Measurements from ENCODE around the gene DUSP28. TPM values are rescaled to one million over a fixed set of nuclear protein-coding genes. Genes with fewer than 3 reads are reported as not detected.

Gene DUSP28
- total RNA-seq, 2 experiments from 2014 or later: 4.5 to 6.2 TPM

DNA sequence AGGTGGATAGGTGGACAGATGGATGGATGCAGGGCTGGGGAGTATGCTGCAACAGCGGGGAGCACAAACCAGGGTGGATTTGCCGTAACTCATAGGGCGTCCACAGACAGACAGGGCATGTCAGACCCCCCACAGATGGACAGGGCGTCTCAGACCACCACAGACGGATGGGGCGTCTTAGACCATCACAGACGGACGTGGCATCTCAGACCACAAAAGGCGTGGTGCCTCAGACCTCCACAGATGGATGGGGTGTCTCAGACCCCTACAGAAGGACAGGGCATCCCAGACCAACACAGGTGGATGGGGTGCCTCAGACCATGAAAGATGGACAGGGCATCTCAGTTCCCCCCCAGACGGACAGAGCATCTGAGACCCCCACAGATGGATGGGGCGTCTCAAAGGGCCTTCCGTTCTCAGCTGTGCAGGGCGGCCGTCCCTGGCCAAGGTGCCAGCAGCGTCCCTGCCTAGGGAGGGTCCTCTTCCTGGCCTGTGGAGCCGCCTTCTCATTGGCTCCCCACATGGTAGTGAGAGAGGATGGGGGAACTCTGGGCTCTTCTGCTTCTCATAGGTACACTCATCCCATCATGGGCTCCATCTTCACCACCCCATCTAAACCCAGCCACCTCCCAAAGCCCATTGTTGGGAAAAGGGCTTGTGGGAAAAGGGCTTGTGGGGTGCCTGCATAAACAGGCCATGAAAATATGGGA lies 4.5 kb upstream of the DUSP28 start:
- Mint-ChIP-seq H3K4me3 (no peak overlapping the region), H3K36me3 (ENCODE audit: low read depth) (peaks cover 44% of the 10 kb centered on the region), H3K27me3 (no peaks in the 10 kb centered on the region), H3K27ac (no peak overlapping the region), H3K4me1 (ENCODE audit: low read depth) (peaks cover 38% of the 10 kb centered on the region), H3K9me3 (peaks cover 11% of the 10 kb centered on the region)
- TF ChIP-seq, protein P1, sequence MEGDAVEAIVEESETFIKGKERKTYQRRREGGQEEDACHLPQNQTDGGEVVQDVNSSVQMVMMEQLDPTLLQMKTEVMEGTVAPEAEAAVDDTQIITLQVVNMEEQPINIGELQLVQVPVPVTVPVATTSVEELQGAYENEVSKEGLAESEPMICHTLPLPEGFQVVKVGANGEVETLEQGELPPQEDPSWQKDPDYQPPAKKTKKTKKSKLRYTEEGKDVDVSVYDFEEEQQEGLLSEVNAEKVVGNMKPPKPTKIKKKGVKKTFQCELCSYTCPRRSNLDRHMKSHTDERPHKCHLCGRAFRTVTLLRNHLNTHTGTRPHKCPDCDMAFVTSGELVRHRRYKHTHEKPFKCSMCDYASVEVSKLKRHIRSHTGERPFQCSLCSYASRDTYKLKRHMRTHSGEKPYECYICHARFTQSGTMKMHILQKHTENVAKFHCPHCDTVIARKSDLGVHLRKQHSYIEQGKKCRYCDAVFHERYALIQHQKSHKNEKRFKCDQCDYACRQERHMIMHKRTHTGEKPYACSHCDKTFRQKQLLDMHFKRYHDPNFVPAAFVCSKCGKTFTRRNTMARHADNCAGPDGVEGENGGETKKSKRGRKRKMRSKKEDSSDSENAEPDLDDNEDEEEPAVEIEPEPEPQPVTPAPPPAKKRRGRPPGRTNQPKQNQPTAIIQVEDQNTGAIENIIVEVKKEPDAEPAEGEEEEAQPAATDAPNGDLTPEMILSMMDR (IDR thresholded peaks at IDR 0.05): no peak
- no peak for DNase-seq
- ChIA-PET CTCF (interaction anchor here (0.7 to 4.2 kb wide), 2 partner anchors 10 to 42 kb away, joined by 3 to 15 read pairs; no protein-coding TSS in a partner anchor), POLR2A (no interaction called here)
- ATAC-seq: no peak
- intact Hi-C loops (cut with micrococcal nuclease): no loop called here

DNA sequence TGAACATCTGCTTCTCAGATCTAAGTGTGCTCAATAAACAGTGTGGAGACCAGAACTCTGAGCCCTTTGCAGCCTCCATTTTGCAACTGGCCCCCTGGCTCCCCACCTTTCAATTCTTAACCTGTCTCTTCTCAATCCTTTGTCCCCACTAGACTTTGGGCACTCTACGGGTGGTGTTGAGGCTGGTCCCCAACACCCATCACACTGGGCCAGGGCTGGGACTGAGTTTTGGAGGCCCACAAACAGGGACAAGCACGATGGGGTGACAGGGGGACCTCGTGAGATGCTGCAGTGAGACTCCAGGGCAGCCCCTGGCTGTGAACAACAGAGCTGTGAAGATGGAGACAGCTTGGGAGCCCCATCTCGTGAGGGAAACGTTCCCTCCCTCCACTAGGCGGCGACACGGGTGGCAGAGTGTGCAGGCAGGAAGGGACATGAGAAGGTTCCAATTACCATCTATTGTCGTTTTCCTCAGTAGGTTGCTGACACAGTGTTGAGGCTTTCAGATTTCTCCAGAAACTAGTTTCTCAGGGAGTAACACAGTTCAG lies 3.5 kb upstream of the DUSP28 start:
- intact Hi-C loops (cut with micrococcal nuclease): no loop called here
- Mint-ChIP-seq H3K27me3 (no peaks in the 10 kb centered on the region), H3K27ac (no peak overlapping the region), H3K9me3 (peaks cover 2% of the 10 kb centered on the region), H3K36me3 (ENCODE audit: low read depth) (peaks cover 38% of the 10 kb centered on the region), H3K4me1 (ENCODE audit: low read depth) (peaks cover 40% of the 10 kb centered on the region), H3K4me3 (peak overlapping the region; percentile 14)
- POLR2A ChIA-PET: no interaction called here
- DNase-seq (peak; percentile 74), ATAC-seq (no peak)
- TF ChIP-seq, protein P1 (IDR thresholded peaks at IDR 0.05): peak; percentile 50
- CTCF ChIA-PET: interaction anchor here (1.4 to 1.5 kb wide), 3 partner anchors 12 to 42 kb away, joined by 6 to 9 read pairs (median 7); partner anchors contain the start of gene RNPEPL1

DNA sequence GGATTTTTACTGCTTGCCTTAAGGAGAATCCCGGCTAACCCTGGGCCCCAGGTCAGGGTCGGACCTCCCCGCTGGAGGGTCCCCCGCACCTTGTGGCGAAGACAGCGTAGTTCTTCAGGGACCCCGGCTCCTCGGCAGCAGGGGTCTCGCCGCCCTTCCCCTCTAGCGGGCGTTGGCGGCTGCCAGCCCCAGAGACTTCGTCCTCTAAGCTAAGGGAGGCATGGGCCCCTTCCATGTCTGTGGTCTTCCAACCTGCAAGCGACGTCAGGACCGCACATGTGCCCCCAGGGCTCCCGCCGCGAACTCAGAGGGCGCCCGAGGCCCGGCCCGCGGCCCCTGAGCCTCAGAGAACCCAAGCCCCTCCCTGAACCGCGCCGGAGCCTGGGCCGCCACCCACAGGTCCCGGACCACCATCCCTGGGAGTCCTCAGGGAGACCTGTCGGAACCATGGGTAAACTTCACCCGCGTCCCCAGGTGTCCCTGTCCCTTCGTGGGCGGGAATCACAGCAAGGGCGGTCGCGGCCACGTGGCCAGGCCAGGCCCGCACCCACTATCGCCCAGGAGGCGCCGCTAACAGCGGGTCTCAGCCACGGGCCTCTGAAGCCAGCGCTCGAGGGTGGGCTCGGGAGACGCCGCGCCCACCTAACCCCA lies 2.9 kb upstream of the DUSP28 start:
- POLR2A ChIA-PET: interaction anchor here (13.3 kb wide), 1 partner anchor 29 kb away, joined by 118 read pairs; the partner anchor contains the start of gene CAPN10
- ATAC-seq (no peak), DNase-seq (peak; percentile 5)
- Mint-ChIP-seq H3K4me3 (peak overlapping the region; percentile 14), H3K4me1 (ENCODE audit: low read depth) (peaks cover 38% of the 10 kb centered on the region), H3K27me3 (no peaks in the 10 kb centered on the region), H3K27ac (no peak overlapping the region), H3K9me3 (no peaks in the 10 kb centered on the region), H3K36me3 (ENCODE audit: low read depth) (peaks cover 34% of the 10 kb centered on the region)
- intact Hi-C loops (cut with micrococcal nuclease): no loop called here
- TF ChIP-seq, protein P1 (IDR thresholded peaks at IDR 0.05): no peak
- CTCF ChIA-PET: interaction anchor here (1.4 to 1.5 kb wide), 3 partner anchors 11 to 43 kb away, joined by 6 to 9 read pairs (median 7); partner anchors contain the start of gene RNPEPL1

DNA sequence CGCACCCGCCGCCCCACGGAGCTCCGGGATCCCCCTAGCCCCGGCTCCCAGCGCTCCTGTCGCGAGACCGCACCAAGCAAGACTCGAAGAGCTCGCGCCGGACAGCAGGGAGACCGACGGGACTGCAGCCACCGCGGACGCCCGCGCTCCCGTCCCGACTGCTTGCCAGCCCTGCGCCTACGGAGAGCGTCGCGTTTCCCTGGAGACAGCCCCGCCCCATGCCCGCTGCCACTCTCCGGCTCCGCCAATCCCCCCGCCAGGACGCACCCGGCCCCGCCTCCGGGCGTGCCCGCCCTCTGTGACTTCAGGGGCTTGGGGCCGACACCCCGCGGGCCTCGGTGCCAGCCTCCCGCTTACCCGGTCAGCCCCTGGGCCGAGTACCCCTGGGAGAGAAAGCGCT lies 2.3 kb upstream of the DUSP28 start, which contains the start of gene ANKMY1:
Gene ANKMY1 (minus strand): TSS at position 181 of the 400 bp plus-strand sequence. CDS start 653 bp downstream, outside the sequence.
- H3K9me3 Mint-ChIP-seq: no peaks in the 10 kb centered on the region
- DNase-seq: peak; percentile 85
- H3K27ac Mint-ChIP-seq: peak within 1 kb of the TSS; percentile 18
- H3K36me3 Mint-ChIP-seq (ENCODE audit: low read depth): peaks cover 38% of the 10 kb centered on the region
- H3K27me3 Mint-ChIP-seq: no peaks in the 10 kb centered on the region
- intact Hi-C loops (cut with micrococcal nuclease): no loop called here
- ChIA-PET CTCF (interaction anchor here (1.4 to 1.9 kb wide), 4 partner anchors 11 to 44 kb away, joined by 6 to 9 read pairs (median 7); partner anchors contain the start of genes CAPN10 and RNPEPL1), POLR2A (interaction anchor here (13.3 kb wide), 1 partner anchor 28 kb away, joined by 118 read pairs; the partner anchor contains the start of gene CAPN10)
- H3K4me3 Mint-ChIP-seq: peak within 1 kb of the TSS; percentile 77
- TF ChIP-seq, protein P1 (IDR thresholded peaks at IDR 0.05): no peak
- peak; percentile 34 for ATAC-seq
- peaks cover 44% of the 10 kb centered on the region for H3K4me1 Mint-ChIP-seq (ENCODE audit: low read depth)

Data from activated CD8-positive, alpha-beta T cell treated with anti-CD3 and anti-CD28 coated beads for 36 hours (primary cell).